GM18861 (cell line): ENCODE data around the gene IQCH.
A peak's percentile ranks its signal among the peaks of the same experiment; 100 is the strongest.

Experiments
- ATAC-seq: cut with Tn5 transposase; IDR thresholded peaks from one replicate; pipeline ENCODE4 v1.9.1; 2021; ENCODE audit not compliant: unreplicated experiment

The IQCH gene

DNA sequence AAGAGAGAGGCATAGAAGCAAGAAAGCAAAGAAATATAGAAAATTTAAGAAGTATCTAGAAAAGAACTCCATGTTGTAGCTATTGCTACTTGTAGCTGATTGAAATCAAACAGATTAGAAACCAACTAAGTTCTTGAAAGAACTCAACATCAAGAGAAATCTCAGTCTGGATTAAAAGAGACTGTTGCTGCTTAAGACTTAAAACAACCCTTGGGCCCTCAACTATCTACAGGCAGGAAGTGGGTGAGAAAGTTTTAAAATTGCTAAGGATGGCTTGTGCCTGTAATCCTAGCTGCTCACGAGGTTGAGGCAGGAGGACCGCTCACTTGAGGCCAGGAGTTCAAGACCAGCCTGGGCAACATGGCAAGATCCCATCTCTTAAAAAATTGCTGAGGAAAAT, 227.1 kb downstream of the IQCH start:
- no peak for ATAC-seq

DNA sequence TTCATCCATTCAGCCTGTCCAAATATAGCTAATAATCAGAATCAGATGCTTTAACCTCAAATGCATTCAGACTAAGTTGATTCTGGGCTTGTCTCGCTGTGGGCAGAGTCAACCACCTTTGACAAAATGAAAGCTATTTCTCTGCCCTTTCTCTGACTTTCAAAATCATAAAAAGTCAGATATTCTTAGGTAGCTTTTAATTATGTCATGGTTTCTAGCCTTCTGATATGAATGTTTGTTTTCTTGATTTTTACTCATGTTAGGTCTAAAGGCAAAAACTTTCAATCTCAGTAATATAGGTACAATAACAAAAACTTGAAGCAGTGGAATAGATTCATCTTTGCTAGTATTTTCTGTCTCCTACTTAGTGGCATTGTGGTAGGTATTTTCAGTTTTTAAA, 241.0 kb downstream of the IQCH start:
- no peak for ATAC-seq

DNA sequence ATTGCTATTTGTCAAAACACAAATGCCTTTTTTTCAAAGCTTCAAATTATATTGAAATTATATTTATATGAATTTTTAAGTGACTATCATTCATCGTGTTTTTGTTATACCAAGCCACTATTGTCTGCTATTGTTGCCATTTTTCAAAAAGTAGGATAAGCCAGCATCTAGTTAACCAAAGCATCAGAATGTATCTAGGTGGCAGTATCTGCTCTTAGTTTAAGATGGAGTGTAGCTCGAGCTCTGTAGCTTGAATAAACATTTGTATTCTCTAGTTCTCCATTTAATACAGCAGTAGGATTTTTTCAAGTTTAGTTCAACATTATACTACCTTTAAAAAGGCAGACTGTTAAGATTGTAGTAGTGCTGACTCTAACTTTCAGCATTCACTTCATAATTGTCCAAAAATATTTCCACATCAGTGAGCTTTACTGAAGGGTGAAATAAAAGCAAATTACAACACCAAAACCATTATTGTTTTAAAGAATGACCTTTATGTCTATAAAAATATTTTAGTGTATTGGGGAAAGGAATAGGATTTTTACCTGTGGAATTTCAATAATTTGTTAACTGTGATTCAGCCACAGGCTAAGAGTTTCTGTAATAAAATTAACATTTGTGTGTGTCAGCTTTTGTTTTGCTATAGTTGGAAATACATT, 246.7 kb downstream of the IQCH start:
- no peak for ATAC-seq

DNA sequence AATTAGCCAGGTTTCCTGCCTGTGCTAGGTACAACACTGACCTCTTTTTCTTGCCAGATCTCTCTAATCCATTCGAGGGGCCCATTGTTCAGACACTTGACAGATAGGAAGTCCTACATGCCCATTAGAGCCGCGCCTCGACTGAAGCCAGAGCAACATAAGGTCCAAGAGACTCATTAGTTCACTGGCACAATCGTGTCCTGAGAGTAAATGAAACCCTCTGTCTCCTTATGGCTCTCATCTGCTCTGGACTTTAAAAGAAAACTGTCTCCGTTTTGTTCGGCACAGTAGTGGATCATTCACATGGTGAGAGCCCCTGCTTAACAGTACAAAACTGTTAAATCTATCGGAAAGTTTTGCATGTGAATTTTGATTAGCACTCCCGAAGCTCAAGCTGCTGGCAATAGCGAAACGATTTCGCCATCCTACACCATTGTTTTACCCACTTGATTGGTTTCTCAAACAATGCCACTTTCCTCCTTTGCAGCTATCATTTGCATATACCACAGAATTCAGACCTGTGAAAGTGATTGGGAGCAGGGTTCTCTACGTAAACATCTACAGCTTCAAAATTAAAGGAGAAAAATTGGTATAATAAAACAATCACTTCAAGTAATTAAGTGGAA, 247.4 kb downstream of the IQCH start:
- ATAC-seq = no peak

DNA sequence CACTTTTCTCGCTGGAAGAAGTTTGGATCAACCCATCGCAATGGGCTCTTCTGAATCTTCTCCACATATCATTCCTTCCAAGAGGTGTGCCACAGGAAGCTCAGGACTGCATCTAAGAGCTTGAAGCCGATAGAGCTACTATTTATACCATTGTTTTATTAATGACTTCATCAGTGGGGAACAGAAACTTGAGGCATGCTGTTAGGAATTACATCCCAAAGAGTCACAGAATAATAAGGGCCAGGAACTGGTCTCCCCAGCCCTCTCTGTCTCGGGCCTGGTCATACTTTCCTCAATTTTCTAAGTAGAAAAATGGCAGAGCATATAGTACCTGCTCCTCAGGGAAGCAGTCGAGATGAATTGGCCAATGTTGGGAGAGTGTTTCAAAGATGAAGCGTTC, 249.5 kb downstream of the IQCH start:
- no peak for ATAC-seq

DNA sequence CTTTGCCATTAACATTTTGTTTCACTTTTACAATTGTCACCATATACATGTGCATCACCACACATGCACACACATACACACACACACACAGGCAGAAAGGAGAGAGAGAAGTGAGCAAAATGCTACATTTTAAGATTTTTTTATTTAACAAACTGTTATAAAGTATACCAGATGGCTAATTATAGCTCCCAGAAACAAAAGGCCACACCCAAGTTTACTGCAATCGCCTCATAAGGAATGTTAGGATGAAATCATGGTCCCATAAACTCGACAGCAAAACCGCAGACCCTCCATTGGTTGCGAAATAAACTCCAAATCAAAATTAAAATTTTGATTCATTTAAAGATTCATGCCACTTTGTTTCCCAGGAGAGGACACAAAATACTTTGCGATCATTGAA, 250.2 kb downstream of the IQCH start:
- no peak for ATAC-seq

DNA sequence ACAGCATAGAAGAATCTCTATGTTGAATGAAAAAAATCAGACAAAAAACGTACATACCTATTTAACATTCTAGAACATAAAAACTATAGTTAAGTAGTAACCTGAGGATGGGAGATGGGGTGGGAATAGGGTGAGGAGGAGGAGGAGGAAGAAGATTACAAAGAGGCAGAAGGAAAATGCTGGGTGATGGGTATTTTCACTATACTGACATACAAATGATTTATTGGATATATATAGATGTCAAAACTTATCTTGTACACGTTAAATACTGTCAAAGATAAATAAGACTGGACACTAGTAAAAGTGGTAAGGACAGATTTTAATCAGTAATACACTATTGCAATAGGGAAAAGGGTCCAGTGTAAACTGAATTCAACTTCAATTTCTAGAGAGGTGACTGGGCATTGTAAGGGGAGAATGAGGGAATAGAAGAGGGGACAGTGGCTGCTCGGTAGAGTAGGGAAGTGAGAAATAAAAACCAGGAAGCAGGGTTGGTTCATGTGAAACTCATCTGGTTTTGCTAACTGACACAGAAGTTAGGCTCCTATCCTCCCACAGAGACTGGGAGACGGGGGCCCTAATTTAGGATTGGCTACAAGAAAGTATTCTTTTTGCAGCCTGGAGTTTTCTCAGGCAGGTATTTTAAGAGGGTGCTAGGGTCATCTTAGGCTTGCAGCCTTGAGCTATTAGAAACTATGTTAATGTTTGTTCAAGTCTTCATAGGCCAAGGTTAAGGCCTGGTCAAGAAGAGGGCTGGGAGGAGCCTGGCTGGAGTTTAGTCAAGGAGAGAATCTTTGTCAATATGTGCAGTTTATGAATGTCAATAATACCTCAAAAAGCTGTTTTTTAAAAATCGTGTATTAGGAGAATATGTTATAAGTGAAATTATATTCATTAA, 251.3 kb downstream of the IQCH start:
- no peak for ATAC-seq

DNA sequence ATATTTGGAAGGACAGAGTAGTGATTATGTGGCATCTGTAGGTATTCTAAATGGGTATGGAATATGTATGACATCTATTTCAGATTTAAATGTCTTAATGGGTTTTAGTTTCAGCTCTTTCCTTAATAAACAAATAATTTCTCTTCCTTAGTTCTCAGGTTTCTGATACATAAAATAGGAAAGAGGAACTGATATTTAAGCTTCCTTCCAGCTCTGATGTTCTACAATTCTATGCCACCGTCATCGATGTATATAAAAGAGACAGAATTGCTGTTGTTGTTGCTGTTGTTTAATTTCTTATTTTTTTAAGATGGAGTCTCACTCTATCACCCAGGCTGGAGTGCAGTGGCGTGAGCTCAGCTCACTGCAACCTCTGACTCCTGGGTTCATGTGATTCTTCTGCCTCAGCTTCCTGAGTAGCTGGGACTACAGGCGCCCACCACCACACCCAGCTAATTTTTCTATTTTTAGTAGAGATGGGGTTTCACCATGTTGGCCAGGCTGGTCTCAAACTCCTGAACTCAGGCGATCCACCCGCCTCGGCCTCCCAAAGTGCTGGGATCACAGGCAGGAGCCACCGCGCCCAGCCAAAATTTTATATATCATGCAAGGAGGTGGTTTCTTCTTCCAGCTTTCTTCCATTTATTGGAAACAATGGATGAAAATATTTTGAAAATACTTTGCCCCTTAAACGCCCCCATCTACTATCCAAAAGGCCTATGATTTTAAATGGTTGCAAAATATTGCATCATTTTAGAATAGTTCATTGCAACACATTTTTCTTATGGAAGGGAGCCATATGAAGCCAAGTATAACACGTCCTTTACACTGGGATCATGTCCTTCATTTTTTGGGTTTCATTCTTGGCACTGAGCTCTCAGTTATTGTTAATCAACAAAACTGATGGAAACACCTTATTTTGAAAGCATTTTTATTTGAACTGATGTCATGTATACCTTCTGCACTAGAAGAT, 252.5 kb downstream of the IQCH start:
- no peak for ATAC-seq

DNA sequence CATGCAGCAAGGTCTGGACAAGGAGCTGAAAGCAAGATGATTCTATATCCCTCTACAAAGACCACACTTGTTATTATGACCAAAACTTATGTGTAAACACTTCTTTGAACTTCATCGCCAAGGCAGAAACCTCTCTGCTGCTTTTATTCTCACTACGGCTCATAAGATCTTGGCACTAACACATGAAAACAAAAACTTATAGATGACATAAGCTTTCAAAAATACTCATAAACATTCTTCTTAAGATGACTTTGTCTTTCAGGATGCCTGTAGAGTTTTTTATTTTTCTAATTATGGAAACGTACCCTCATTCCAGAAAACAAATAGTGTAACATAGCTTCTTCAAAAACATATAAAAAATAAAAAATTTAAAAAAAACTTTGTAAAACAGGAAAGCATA, 253.8 kb downstream of the IQCH start:
- no peak for ATAC-seq

DNA sequence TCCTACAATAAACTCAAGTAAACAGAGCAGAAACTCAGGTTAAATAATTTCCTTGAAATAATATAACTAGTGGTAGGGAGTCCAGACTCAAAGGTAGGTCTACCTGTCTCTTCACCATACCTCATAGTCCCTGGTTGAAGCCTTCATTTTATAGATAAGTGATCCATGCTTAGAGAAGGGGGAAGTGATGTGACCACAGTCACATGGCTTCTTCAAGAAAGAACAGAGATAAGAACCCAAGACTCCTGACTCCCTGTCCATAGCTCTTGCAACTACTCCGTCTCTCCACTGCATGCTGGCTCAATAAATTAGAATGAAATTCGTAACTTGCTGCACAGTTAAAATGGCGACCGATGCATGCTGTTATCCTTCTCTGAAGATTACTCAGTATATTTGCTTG, 255.3 kb downstream of the IQCH start:
- ATAC-seq = no peak

DNA sequence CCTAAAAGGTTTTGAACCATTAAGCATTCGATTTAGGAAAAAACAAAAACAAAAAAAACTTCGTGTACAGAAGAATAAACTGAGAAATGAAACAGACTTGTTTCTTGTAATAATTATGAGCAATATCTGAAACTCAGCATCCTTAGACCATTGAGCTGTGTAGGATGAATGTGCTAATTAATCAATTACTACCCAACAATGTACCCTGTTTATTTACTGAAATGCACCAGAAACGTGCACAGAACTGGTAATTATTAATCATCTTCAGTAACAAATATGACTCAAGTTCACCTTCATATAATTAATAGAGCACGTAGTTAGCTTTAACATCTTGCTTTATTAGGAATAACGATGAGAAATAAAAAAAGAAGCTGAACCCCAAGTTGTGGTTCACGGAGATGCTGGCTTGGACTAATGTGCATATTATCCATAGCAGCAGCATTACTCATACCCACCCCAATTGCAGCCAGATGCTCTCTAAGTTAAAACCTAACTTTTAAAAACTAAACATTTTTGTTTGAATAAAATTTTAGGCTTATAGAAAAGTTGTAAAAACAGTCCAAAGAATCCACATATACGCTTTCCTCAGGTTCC, 256.1 kb downstream of the IQCH start:
- no peak for ATAC-seq

DNA sequence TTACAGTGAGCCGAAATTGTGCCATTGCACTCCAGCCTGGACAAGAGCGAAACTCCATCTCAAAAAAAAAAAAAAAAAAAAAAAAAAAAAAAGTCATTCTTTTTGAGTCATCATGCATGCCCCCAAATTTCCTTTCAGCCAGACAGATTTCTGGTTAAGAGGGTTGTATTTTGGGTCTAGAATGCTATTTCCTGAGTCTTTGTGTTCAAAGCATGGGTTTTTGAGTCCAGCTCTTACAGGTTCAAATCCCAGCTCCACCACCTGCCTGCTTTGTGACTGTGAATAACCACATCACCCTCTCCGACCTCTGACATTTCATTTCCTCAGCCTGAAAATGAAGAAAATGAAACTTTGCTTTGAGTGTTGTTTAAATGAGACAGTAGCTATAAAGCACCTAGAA, 257.0 kb downstream of the IQCH start:
- ATAC-seq = no peak

DNA sequence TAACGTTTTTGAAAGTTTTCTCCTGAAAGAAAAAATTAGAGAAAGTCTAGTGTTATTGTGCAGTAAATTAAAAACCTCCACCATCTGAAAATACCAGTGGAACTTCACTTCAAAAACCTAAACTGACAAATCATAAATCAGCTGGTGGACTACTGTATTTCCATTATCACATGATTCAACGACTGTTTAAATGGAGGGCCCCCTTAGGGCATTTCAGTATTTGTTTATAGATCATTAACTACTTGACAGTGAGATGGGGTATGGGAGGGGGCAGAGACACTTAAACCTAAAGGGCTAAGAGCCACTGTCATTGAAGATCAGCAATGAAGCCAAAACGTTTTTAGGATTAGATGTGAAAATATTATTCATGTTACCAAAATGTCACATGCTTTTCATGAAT, 257.6 kb downstream of the IQCH start:
- no peak for ATAC-seq

DNA sequence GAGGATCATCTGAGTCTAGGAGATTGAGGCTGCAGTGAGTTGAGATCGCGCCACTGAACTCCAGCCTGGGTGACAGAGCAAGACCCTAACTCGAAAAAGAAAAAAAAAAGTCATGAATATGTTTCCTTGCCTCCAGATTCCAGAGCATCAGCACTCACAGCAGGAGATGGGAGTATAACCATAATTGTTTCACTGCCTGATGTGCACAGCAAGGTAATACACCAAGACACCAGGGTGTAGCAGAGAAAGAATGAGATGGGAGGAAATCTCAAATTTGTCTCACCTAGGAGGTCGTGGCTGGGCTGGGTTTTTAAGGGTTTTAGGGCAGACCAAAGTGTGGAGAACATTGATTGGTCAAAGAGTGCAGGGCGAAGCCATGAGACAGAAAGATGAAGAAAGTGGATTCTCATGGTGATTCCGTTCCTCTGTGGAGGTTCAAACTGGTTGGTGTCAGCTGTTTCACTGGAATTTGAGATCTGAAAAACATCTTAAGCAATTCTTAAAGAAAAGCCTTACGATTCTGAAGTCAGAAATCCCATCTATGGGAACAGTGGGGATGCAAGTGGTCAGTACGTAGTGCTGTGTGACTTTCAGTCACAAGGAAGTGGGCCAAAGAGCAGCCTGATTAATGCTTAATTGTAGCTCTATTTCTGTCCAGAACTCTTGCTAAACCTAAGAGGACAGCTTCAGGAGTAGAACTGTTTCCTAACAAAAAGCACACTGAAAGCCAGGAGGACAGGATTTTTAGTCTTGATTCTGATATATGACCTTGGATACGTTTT, 258.5 kb downstream of the IQCH start:
- ATAC-seq = no peak

DNA sequence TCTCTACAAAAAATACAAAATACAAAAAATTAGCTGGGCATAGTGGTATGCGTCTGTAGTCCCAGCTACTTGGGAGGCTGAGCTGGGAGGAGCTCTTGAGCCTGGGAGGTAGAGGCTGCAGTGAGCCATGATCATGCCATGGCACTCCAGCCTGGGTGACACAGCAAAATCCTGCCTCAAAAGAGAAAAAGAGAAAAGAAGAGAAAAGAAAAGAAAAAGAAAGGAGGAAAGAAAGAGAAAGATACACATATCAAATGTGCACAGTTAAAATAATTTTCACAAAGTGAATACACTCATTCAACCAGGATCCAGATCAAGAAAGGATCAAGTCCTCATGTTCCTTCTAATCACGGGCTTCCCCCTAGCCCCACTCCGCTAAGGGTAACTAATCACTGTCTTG, 260.5 kb downstream of the IQCH start:
- ATAC-seq = no peak

DNA sequence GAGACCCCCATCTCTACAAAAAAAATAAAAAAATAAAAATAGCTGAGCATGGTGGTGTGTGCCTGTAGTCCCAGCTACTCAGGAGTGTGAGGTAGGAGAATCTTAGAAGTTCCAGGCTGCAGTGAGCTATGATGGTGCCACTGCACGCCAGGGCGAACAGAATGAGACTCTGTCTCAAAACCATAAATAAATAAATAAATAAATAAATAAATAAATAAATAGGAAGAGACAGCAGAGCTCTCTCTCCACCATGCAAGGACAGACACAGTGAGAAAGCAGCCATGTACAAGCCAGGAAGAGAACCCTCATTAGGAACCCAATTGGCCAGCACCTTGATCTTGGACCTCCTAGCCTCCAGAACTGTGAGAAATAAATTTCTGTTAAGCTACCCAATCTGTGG, 261.0 kb downstream of the IQCH start:
- no peak for ATAC-seq

DNA sequence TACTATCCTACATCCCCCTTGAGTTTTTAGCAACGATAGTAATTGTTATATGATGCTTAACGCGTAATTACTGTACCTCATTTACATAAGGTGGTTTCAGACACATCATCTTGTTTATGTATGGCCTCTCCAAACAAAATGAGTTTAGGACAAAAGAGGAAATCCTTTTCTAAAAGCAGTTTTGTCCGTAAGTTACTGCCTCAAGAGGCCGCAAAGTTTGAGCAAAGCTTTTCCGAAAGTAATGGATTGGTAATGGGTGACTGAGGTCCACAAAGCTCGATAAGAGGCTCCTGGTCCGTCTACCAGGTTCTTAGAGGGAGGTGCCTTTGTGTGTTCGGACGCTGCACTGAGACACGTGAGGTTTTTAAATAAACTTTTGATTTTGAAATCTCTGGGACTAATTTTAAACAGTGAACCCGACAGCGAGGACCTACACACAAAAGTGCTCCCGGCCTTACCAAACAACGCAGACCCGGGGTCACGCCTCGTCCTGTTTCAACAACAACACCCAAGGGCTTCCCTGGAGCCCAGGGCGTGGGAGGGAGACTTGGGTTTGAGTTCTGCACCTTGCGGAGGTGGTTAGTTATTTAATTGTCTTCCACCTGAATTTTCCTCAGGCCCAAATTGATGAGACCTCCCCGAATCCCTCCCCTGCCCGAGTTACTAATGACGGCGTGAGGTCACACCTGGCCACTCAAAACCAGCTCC, 265.9 kb downstream of the IQCH start:
- ATAC-seq = no peak

DNA sequence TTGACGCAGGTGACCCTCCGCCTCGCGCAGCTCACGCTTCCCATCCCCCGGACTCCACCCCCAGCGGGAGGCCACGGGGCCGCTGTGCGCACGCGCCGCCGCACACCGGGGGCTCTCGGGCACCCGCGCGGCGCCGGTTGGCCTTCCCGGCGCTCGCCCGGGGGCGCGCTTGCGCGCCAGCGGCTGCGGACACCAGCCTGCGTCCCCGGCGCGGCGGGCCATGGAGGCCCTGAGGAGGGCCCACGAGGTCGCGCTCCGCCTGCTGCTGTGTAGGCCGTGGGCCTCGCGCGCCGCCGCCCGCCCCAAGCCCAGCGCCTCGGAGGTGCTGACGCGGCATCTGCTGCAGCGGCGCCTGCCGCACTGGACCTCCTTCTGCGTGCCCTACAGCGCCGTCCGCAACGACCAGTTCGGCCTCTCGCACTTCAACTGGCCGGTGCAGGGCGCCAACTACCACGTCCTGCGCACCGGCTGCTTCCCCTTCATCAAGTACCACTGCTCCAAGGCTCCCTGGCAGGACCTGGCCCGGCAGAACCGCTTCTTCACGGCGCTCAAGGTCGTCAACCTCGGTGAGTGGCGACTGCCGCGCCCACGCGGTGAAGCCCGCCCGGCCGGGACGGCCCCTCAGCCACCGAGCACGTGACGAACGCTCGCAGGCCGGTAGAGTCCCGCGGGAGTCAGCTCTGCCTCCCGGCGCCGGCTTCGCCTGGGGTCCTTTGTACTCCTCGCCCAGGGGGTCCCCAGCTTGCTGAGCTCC, 266.6 kb downstream of the IQCH start, which contains the start of gene C15orf61:
Gene C15orf61, plus strand, starts transcription at position 103 of the 754 bp plus-strand sequence. Its CDS starts 118 bp downstream, at position 221.
- ATAC-seq = peak; percentile 54
